ENCODE measurements around the gene PSMD13.

DNA sequence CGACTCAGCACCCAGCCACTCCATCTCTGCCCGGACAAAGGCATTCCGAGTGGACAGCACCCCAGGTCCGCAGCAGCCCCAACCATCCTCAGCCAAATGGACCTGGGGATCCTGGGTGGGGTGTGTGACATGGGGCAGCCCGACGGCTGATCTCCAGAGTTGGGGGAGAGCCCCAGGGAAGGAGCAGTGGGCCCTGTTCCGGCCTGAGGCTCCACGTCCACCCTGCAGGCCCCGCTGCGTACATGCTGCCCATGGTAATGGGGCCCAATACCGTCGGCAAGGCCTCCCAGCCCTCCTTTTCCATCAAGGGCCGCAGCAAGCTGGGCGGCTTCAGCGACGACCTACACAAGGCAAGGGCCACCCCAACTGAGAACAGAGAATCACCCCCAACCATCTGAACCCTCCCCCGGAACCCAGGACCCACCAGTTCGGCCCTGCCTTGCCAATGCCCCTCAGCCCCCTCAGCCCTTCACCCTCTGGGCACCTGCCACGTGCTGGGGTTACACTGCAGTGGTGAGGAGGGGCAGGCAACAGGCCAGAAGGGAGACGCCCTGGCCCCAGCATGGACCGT, 38.5 kb upstream of the PSMD13 start:
- TF ChIP-seq, protein P1, sequence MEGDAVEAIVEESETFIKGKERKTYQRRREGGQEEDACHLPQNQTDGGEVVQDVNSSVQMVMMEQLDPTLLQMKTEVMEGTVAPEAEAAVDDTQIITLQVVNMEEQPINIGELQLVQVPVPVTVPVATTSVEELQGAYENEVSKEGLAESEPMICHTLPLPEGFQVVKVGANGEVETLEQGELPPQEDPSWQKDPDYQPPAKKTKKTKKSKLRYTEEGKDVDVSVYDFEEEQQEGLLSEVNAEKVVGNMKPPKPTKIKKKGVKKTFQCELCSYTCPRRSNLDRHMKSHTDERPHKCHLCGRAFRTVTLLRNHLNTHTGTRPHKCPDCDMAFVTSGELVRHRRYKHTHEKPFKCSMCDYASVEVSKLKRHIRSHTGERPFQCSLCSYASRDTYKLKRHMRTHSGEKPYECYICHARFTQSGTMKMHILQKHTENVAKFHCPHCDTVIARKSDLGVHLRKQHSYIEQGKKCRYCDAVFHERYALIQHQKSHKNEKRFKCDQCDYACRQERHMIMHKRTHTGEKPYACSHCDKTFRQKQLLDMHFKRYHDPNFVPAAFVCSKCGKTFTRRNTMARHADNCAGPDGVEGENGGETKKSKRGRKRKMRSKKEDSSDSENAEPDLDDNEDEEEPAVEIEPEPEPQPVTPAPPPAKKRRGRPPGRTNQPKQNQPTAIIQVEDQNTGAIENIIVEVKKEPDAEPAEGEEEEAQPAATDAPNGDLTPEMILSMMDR (IDR thresholded peaks at IDR 0.05 in 2 of 3, conservative IDR thresholded peaks at IDR 0.05 in 1 of 3; ENCODE audit: borderline replicate concordance in 1 of 3, insufficient read depth in 1 of 3, low read depth in 2 of 3, low read length in 2 of 3), result no peak
- TF ChIP-seq, protein P2, sequence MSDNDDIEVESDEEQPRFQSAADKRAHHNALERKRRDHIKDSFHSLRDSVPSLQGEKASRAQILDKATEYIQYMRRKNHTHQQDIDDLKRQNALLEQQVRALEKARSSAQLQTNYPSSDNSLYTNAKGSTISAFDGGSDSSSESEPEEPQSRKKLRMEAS (IDR thresholded peaks at IDR 0.05), result no peak
- TF ChIP-seq, protein P3, sequence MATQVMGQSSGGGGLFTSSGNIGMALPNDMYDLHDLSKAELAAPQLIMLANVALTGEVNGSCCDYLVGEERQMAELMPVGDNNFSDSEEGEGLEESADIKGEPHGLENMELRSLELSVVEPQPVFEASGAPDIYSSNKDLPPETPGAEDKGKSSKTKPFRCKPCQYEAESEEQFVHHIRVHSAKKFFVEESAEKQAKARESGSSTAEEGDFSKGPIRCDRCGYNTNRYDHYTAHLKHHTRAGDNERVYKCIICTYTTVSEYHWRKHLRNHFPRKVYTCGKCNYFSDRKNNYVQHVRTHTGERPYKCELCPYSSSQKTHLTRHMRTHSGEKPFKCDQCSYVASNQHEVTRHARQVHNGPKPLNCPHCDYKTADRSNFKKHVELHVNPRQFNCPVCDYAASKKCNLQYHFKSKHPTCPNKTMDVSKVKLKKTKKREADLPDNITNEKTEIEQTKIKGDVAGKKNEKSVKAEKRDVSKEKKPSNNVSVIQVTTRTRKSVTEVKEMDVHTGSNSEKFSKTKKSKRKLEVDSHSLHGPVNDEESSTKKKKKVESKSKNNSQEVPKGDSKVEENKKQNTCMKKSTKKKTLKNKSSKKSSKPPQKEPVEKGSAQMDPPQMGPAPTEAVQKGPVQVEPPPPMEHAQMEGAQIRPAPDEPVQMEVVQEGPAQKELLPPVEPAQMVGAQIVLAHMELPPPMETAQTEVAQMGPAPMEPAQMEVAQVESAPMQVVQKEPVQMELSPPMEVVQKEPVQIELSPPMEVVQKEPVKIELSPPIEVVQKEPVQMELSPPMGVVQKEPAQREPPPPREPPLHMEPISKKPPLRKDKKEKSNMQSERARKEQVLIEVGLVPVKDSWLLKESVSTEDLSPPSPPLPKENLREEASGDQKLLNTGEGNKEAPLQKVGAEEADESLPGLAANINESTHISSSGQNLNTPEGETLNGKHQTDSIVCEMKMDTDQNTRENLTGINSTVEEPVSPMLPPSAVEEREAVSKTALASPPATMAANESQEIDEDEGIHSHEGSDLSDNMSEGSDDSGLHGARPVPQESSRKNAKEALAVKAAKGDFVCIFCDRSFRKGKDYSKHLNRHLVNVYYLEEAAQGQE (IDR thresholded peaks at IDR 0.05; ENCODE audit: low read depth), result no peak
- TF ChIP-seq SIN3A (IDR thresholded peaks at IDR 0.05; ENCODE audit: low read depth), result no peak
- TF ChIP-seq TCF7L2 (IDR thresholded peaks at IDR 0.05; ENCODE audit: borderline replicate concordance, extremely low read depth, insufficient read depth, insufficient read length), result no peak

Data from HCT116 (cell line).